PC-3 (cell line): ENCODE results near the gene AGO3. TPM values are rescaled to one million over a fixed set of nuclear protein-coding genes. Genes with fewer than 3 reads are reported as not detected.

ENCODE experiments used
- ATAC-seq: fragments of 200-7000 bp; cut with Tn5 transposase; 2 replicates; pipeline ENCODE4 v1.9.1; 2020; ENCODE audit warnings: mild to moderate bottlenecking, moderate library complexity
- BruUV-seq: library from RNA; stranded (reverse); fragments of 400-500 nt; replicated peaks from 2 replicates; lab custom pipeline; 2021; lab: Mats Ljungman, UMichigan
- CTCF ChIA-PET: fragments of 300-600 bp; sonication (Branson Sonifier 250); formaldehyde crosslinking; loops from one replicate; lab custom pipeline; 2022; ENCODE audit warnings: antibody characterized with exemption; lab: Charles Lee
- POLR2A ChIA-PET: fragments of 300-600 bp; sonication (Branson Sonifier 250); formaldehyde crosslinking; loops from one replicate; lab custom pipeline; 2022; ENCODE audit warnings: antibody characterized with exemption; ENCODE audit not compliant: unreplicated experiment; lab: Charles Lee
- DNase-seq: peaks from one replicate; pipeline ENCODE4 v3.0.0-alpha.2; 2015
- H2AFZ ChIP-seq: fragments of 300-600 bp; sonication (generic); 2 replicates; pipeline ENCODE4 v1.6.0; 2016; ENCODE audit warnings: antibody characterized with exemption, low read length
- H3F3A ChIP-seq: fragments of 300-600 bp; sonication (generic); one replicate; pipeline ENCODE4 v1.6.0; 2017; ENCODE audit warnings: antibody characterized with exemption, low read length, control low read depth, mild to moderate bottlenecking; ENCODE audit not compliant: unreplicated experiment
- H3K27ac ChIP-seq: fragments of 300-600 bp; sonication (generic); 2 replicates; pipeline ENCODE4 v1.5.1; 2016; ENCODE audit warnings: mild to moderate bottlenecking, low read length
- H3K27me3 ChIP-seq: fragments of 300-600 bp; sonication (generic); 2 replicates; pipeline ENCODE4 v1.6.1; 2016; ENCODE audit warnings: low read length, mixed read lengths
- H3K36me3 ChIP-seq: fragments of 300-600 bp; sonication (generic); 2 replicates; pipeline ENCODE4 v1.6.1; 2016; ENCODE audit warnings: low read depth, mixed run types, low read length, mixed read lengths
- H3K4me1 ChIP-seq: fragments of 300-600 bp; sonication (generic); 2 replicates; pipeline ENCODE4 v1.5.1; 2016; ENCODE audit warnings: low read length; ENCODE audit not compliant: insufficient read depth
- H3K4me2 ChIP-seq: fragments of 300-600 bp; sonication (generic); 2 replicates; pipeline ENCODE4 v1.6.0; 2016; ENCODE audit warnings: low read length
- H3K4me3 ChIP-seq: fragments of 300-600 bp; sonication (generic); 2 replicates; pipeline ENCODE4 v1.5.1; 2016; ENCODE audit warnings: mild to moderate bottlenecking, low read length, mixed read lengths
- H3K79me2 ChIP-seq: fragments of 300-600 bp; sonication (generic); 2 replicates; pipeline ENCODE4 v1.6.1; 2017; ENCODE audit warnings: low read length, mixed read lengths
- H3K9ac ChIP-seq: fragments of 300-600 bp; sonication (generic); 2 replicates; pipeline ENCODE4 v1.6.0; 2016; ENCODE audit warnings: mild to moderate bottlenecking, low read length
- H3K9me2 ChIP-seq: fragments of 300-600 bp; sonication (generic); replicated peaks from 2 replicates; pipeline ENCODE4 v1.6.1; 2016; ENCODE audit warnings: mixed run types, low read length, mixed read lengths
- H3K9me3 ChIP-seq: fragments of 300-600 bp; sonication (generic); 2 replicates; pipeline ENCODE4 v1.6.1; 2016; ENCODE audit warnings: low read length, mixed read lengths
- H4K20me1 ChIP-seq: fragments of 300-600 bp; sonication (generic); 2 replicates; pipeline ENCODE4 v1.6.1; 2016; ENCODE audit warnings: low read length, mixed read lengths
- EZH2 ChIP-seq: fragments of 300-600 bp; sonication (generic); IDR thresholded peaks from one replicate; pipeline ENCODE4 v1.6.1; 2017; ENCODE audit warnings: antibody characterized with exemption, mild to moderate bottlenecking, low read length; ENCODE audit not compliant: unreplicated experiment
- EZH2phosphoT487 ChIP-seq: fragments of 300-600 bp; sonication (generic); IDR thresholded peaks from 2 replicates; pipeline ENCODE4 v1.6.1; 2018; ENCODE audit warnings: mild to moderate bottlenecking, antibody characterized with exemption, low read length, borderline replicate concordance
- intact Hi-C: fragments of 100-400 bp; cut with micrococcal nuclease; formaldehyde crosslinking; loops from 2 replicates; pipeline ENCODE4 v1.9.0; 2023
- total RNA-seq: library from RNA; depleted of rRNA; stranded (reverse); fragments of >200 nt; gene quantifications from 2 replicates; pipeline ENCODE4 v1.2.3, GENCODE V29; 2014
- TF ChIP-seq, protein P1 (sequence below): fragments of 300-600 bp; sonication (generic); conservative IDR thresholded peaks from 2 replicates; pipeline ENCODE4 v1.5.1; 2017; ENCODE audit warnings: antibody characterized with exemption, low read depth, mild to moderate bottlenecking, low read length

AGO3 gene
- total RNA-seq, 1 experiment from 2014 or later: 17.7 TPM

DNA sequence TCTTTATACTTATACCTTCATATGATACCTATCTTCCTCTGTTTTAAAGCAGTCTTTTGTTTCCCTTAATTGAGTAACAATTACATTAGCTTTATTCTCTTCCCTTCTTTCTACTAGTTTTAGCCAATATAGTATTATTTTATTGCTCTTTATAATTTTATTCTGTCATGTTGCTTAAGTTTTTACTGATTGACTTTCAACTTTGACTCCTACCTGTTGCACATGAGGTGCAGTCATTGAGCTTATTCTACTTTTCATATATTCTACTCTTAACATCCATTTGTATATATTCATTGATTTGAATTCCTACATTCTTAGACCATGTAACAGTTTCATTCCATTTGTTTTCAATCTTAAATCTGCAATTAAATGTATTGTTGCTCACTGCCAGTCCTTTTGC is 49.2 kb downstream of the AGO3 start:
- H3K4me2 ChIP-seq: no peak overlapping the region
- H3K9me2 ChIP-seq: no peaks in the 10 kb centered on the region
- H3K79me2 ChIP-seq: no peaks in the 10 kb centered on the region
- H4K20me1 ChIP-seq: no peaks in the 10 kb centered on the region
- ATAC-seq (no peak), DNase-seq (no peak)
- H3K9me3 ChIP-seq: no peaks in the 10 kb centered on the region
- no TSS peak for BruUV-seq
- no peak overlapping the region for H2AFZ ChIP-seq
- TF ChIP-seq EZH2phosphoT487 (no peak), EZH2 (no peak)
- TF ChIP-seq, protein P1, sequence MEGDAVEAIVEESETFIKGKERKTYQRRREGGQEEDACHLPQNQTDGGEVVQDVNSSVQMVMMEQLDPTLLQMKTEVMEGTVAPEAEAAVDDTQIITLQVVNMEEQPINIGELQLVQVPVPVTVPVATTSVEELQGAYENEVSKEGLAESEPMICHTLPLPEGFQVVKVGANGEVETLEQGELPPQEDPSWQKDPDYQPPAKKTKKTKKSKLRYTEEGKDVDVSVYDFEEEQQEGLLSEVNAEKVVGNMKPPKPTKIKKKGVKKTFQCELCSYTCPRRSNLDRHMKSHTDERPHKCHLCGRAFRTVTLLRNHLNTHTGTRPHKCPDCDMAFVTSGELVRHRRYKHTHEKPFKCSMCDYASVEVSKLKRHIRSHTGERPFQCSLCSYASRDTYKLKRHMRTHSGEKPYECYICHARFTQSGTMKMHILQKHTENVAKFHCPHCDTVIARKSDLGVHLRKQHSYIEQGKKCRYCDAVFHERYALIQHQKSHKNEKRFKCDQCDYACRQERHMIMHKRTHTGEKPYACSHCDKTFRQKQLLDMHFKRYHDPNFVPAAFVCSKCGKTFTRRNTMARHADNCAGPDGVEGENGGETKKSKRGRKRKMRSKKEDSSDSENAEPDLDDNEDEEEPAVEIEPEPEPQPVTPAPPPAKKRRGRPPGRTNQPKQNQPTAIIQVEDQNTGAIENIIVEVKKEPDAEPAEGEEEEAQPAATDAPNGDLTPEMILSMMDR: no peak
- POLR2A ChIA-PET: no interaction called here
- peaks cover 4% of the 10 kb centered on the region; the same call in 1 of the 2 replicates for H3K36me3 ChIP-seq
- no peak overlapping the region for H3K4me3 ChIP-seq
- H3F3A ChIP-seq: no peaks in the 10 kb centered on the region
- no peaks in the 10 kb centered on the region for H3K4me1 ChIP-seq
- intact Hi-C loops: no loop called here
- no peak overlapping the region for H3K9ac ChIP-seq
- no peaks in the 10 kb centered on the region for H3K27me3 ChIP-seq
- H3K27ac ChIP-seq: no peak overlapping the region
- CTCF ChIA-PET: no interaction called here

DNA sequence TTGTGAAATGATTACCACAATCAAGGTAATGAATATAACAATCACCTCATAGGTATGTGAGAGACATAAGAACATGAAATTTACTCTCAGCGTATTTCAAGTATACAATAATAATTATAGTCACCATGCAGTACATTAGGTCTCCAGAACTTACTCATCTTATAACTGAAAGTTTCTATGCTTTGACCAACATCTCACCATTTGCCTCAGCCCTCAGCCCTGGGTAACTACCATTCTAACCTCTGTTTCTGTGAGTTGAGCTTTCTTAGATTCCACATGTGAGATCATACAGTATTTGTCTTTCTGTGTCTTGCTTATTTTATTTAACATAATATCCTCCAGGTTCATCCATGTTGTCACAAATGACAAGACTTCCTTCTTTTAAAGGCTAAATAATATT is 57.3 kb downstream of the AGO3 start:
- no peaks in the 10 kb centered on the region for H3K79me2 ChIP-seq
- no peaks in the 10 kb centered on the region for H3K9me3 ChIP-seq
- no TSS peak for BruUV-seq
- no peak overlapping the region for H3K27ac ChIP-seq
- DNase-seq (no peak), ATAC-seq (no peak)
- no peaks in the 10 kb centered on the region for H3K4me1 ChIP-seq
- intact Hi-C loops: no loop called here
- no peak overlapping the region for H3K4me2 ChIP-seq
- H3K9me2 ChIP-seq: no peaks in the 10 kb centered on the region
- no peaks in the 10 kb centered on the region for H3F3A ChIP-seq
- TF ChIP-seq EZH2: no peak
- TF ChIP-seq EZH2phosphoT487: no peak
- TF ChIP-seq, protein P1: no peak
- 0 out of 2 replicates have a peak, but pooled peaks cover 4% of the 10 kb centered on the region for H3K36me3 ChIP-seq
- CTCF ChIA-PET: no interaction called here
- no peaks in the 10 kb centered on the region for H3K27me3 ChIP-seq
- H4K20me1 ChIP-seq: no peaks in the 10 kb centered on the region
- POLR2A ChIA-PET: interaction anchor here (0.5 kb wide), 1 partner anchor 65 kb away, joined by 3 read pairs; no protein-coding TSS in a partner anchor
- no peak overlapping the region for H2AFZ ChIP-seq
- no peak overlapping the region for H3K4me3 ChIP-seq
- H3K9ac ChIP-seq: no peak overlapping the region

DNA sequence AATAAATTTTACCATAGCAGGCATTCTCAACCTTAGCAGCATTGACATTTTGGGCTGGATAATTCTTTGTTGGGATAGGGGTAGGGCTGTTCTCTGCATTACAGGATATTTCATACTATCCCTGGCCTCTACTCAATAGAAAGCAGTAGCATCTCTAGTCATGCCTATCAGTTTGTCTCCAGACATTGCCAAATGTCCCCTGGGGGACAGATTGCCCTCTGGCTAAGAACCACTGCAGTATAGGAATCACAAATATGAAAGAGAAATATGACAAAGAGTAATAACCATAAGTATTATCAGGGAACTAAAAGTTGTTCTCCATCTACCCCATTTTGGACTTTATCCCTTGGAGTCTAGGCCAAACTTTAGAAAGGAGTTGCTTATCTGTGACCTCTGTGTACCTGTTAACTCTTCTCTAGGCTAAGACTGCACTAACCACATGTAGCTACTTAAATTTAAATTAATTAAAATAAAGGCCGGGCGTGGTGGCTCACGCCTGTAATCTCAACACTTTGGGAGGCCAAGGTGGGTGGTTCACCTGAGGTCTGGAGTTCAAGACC is 76.1 kb downstream of the AGO3 start:
- no peak for DNase-seq
- H2AFZ ChIP-seq: no peak overlapping the region
- POLR2A ChIA-PET: interaction anchor here (0.6 kb wide), 1 partner anchor 443 kb away, joined by 4 read pairs; the partner anchor contains the start of gene OSCP1
- no peak overlapping the region for H3K4me3 ChIP-seq
- intact Hi-C loops: no loop called here
- ATAC-seq: no peak
- H3K9me3 ChIP-seq: no peaks in the 10 kb centered on the region
- H3K27ac ChIP-seq: no peak overlapping the region
- H3K4me2 ChIP-seq: no peak overlapping the region
- CTCF ChIA-PET: no interaction called here
- TF ChIP-seq, protein P1: no peak
- no peak for TF ChIP-seq EZH2
- TF ChIP-seq EZH2phosphoT487: no peak
- no peaks in the 10 kb centered on the region for H3K9me2 ChIP-seq
- no TSS peak for BruUV-seq
- peaks cover 16% of the 10 kb centered on the region for H3K4me1 ChIP-seq
- H3K27me3 ChIP-seq: no peaks in the 10 kb centered on the region
- H4K20me1 ChIP-seq: no peaks in the 10 kb centered on the region
- H3K9ac ChIP-seq: no peak overlapping the region
- H3K36me3 ChIP-seq: 0 out of 2 replicates have a peak, but pooled peaks cover 4% of the 10 kb centered on the region
- no peaks in the 10 kb centered on the region for H3F3A ChIP-seq
- H3K79me2 ChIP-seq: no peaks in the 10 kb centered on the region
